GM03348 (cell line): ENCODE data around the gene NAA10.

Experiments
- DNase-seq: peaks from one replicate; pipeline ENCODE4 v3.0.0; 2012; ENCODE audit warnings: low spot score

The NAA10 gene

GRCh38 chrX:153966841-153967535 is 32.2 kb upstream of the NAA10 start:
- no peak for DNase-seq

DNA sequence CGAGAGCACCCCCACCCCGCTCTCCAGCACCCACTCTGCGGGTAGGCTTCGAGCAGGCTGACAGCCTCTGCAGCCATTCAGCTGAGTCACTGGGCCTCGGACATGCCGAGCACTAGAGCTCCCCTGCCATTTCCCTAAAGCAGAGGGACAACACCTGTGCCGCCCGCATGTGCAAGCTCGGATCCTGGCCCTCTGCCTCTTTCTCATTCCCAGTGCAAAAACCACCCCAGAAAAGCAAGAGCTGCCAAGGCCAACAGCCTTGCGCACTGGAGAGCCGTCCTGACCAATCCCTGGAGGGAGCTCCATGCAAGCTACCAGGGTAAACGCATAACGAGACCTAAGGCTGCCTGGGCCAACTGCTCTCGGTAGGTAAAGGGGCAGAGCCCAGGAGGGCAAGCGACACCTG is 31.4 kb upstream of the NAA10 start:
- DNase-seq = no peak

- DNase-seq = no peak
These were observed 30.6 kb upstream of the NAA10 start for GRCh38 chrX:153965406-153965805.

DNA sequence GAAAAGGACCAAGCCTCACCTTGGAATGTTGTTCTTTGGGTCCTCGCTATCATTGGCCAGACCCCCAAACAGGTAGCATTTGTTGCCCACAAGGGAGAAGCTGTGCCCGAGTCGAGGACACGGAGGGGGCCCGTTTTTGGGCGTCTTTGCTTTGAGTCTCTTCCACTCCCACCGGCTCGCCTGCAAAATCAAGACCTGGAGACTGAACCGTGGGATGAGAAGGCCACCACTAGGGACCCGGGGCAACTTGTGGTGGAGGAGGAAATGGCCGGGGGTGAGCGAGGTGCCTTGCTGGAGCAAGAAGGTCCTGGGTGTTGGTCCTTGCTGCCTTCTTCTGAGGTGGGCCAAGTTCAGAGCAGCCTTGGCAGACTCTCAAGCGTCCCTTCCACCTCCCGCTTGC is 29.3 kb upstream of the NAA10 start:
- DNase-seq = no peak

- no peak for DNase-seq
These were observed 28.7 kb upstream of the NAA10 start for GRCh38 chrX:153963546-153963945.

- DNase-seq = no peak
These were observed 26.5 kb upstream of the NAA10 start for GRCh38 chrX:153961292-153961691.

DNA sequence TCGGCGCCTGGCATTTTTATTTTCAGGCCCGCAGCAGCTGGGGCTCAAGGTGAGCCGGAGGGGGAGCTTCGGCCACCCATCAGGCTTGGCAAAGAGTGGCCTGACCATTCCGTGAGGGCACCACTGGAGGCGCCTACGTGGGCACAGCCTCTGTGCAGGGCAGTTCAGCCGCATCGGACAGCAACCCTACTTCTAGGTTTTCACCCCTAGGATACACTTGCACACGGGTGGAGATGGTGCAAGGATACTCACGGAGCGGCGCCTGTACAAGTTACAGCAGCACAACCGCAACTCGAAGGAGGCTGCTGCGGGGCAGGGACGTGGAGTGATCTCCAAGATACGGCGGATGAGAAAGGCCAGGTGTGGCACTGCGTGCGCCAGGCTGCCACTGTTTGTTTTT is 25.9 kb upstream of the NAA10 start:
- DNase-seq = no peak

- DNase-seq = no peak
These were observed 25.2 kb upstream of the NAA10 start for GRCh38 chrX:153960077-153960476.

- DNase-seq = no peak
These were observed 24.8 kb upstream of the NAA10 start for GRCh38 chrX:153959649-153960048.

DNA sequence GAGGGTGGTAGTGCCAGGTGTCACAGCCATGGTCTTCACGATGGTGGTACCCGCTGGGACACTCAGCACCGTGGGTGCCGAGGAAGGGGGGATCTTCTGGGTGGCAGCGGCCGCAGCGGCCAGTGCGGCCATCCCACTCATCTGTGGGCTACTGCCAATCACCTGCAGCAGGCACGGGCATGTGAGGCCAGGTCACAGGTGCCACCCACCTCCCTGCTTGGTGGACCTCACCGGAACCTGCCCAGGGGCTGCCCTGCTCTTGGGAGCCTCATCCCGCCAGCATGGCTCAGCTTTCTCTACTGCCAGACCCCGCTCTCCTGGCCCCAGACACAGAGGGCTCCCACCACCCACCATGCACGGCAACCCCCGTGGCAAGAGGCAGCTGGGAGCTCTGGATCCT is 23.8 kb upstream of the NAA10 start:
- DNase-seq = no peak

DNA sequence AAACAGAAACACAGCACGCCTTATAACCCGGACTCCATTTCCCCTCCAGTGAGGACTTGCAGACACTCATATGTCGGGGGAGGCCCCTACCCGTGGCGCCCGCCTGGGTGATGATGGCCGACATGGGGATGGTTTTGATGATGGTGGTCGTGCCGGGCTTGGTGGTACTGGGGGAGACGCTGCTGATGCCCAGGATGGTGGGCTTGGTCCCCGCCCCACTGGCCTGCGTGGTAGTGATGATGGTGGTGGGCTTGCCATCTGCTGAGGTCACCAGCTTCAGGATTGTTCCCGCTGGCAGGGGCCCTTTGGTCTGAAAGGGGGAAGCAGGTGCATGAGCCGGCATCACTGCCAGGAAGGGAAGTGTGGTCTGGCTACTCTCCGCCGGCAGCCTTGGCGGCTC is 22.4 kb upstream of the NAA10 start:
- DNase-seq = no peak

DNA sequence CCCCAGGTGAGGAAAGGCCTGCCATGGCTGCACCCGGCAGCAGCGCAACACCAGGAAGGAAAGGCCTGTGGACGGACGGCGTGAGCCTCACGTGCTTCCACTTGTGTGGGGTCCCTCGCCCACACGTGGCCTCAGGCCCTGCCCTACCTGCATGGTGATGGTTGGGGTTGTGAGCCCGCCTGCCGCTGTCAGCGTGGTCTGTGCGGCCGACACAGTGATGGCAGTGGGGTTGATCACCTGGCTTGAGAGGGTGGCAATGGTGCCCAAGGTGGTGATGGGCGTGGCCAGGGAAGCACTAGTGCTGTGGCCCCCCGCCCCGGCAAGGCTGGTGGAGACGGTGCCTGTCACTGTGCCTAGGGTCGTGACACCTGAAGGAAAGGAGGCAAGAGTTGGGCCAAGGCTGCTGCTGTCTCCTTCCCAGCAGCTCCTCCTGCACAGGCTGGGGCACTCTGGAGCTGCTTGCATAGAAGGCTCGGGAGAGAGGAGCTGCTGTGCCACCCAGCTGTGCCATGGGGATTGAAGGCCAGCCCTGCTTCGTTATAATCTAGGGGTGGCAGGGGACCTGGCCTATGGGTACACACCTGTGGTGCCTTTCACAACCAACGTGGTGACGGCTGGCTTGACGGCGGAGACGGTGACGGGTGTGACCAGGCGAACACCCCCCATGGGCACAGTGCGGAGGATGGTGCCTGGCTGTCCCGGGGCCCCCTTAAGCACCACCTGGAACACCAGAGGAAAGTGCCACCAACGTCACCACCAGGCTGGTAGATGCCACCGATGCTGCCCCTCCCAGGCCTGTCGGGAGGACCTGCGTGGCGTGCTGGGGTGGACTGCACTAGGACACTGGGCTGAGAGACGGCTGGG is 21.4 kb upstream of the NAA10 start:
- no peak for DNase-seq

- DNase-seq = no peak
These were observed 20.4 kb upstream of the NAA10 start for GRCh38 chrX:153955228-153955732.

DNA sequence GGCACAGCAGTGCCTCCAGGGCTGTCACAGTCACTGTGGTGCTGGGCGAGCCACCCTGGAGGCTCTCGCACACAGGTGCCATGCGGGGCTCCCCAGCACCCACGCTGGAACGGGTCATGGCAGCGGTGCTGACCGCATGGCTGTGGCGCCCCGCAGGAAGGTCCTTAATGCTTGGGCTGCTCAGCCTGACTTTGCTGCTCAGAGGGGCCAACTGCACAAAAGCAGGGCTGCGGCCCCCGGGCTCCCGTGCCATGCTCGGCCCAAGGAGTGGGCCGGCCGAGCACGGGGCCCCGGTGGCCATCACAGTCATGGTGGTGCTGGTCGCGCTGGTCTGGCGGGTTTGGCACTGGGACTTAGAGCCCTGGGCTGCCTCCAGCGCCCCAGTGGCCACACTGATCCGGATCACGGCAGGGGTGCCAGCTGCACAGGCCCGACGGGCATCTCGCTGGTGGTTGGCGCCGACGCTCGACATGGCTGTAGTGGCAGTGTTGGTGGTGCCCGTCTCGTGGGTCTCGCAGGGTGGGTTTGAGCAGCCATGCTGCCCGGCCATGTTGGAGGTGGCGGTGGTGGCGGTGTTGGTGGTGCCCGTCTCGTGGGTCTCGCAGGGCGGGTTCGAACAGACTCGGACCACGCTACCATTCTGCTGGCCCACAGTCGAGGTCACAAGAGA is 19.9 kb upstream of the NAA10 start:
- no peak for DNase-seq

GRCh38 chrX:153953892-153954557 is 19.2 kb upstream of the NAA10 start:
- no peak for DNase-seq

GRCh38 chrX:153953342-153953830 is 18.5 kb upstream of the NAA10 start:
- peak; percentile 80 for DNase-seq

GRCh38 chrX:153952373-153953026 is 17.7 kb upstream of the NAA10 start:
- no peak for DNase-seq

DNA sequence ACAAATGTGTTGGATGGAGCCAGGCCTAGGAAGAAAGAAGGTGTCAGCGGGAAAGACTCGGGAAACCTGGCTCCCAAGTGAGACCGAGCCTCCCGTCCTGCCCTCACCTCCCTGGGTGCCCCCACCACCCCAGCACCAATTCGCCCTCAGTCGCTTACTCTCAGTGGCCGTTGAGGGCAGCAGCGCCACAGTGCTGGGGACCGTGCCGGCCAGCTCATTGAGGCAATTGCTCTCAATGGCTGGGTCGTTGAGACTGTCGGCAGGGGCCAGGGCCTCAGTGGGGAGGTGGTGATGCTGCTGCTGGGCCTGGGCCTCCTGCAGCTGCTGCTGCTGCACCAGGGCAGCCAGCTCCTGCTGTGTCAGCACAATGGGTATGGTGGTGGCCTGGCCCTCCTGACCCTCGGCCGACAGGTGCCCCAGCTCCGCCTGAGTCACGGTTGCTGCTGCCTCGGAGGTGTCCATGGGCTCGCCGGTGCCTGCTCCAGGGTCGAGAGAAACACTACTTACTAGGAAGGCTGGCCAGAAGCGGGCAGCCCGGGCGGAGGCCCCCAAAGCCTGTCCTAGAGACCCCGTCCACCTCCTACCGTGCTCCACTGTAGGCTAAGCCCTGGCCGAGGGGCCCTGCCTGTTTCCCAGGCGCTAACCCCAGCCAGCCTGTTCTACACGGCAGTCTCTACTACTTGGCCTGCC is 17.0 kb upstream of the NAA10 start:
- DNase-seq = no peak

DNA sequence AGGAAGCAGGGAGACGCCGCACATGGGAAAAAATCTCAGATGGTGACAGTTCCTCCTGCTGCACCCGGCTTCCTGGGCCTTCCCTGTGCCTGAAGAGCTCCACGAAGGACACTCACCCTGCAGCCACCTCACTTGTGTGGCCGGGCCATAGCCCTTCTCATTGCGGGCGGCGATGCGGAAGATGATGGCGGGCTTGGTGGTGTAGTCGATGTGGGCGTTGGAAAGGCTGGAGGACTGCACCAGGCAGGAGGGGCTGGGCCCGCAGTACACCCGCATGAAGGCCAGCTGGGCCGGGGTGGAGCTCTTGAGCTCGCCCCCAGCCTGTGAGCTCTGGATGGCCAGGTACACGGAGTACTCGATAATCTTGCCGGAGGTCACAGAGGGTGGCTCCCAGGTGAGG is 15.3 kb upstream of the NAA10 start:
- no peak for DNase-seq

DNA sequence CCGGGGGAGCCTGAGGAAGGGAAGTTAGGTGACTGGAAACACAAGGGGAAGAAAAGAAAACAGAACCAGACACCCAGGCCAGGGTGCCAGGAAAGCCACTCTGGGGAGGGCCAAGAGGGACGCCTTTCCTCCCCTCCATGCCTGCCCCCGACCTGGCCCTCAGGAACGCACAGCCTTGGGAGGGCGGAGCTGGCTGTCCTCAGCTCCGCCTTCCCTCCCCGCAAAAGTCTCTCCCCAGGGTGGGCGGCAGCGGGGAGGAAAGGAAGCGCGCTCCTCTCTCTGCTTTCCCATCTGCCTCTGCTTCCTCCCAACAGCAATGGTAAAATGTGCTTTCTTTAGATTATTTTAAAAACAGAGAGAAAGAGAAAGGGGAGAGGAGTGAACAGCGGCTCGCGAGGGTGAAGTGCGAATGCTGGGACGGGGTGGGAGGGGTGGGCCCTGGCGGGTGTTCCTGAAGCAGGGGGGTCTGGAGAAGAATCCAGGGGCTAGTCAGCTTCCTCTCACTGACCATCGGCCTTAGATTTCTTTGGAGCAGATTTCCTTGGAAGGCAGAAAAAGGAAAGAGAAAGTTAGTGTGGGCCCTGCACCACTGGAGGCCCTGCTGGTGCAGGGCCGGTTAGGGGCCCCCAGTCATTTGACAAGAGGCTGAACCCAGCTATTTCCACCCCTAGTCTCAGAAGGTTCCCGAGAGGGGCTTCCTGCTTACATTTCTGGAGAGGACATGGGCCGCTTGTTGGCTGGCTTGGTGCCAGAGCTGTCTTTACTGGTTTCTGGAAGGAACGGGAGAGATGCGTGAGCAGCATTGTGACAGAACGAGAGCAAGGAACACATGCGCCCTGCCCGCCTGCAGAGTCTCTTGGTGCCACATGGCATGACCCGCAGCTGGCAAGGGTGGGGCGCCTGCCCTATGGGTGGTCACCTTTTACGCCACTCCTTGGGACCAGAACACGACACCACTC is 14.3 kb upstream of the NAA10 start:
- no peak for DNase-seq
